HCT116 (cell line): ENCODE data around the gene HBG2. TPM values are rescaled to one million over a fixed set of nuclear protein-coding genes. Genes with fewer than 3 reads are reported as not detected.

Source experiments
- ATAC-seq: fragments of 200-7000 bp; cut with Tn5 transposase; 2 replicates; pipeline ENCODE4 v1.9.1; 2020; ENCODE audit warnings: mild to moderate bottlenecking, moderate library complexity
- BruUV-seq: library from RNA; stranded (reverse); fragments of 400-500 nt; replicated peaks from 2 replicates; lab custom pipeline; 2021; lab: Mats Ljungman, UMichigan
- CTCF ChIA-PET: fragments of 300-600 bp; sonication (Branson Sonifier 250); formaldehyde crosslinking; loops from one replicate; lab custom pipeline; 2021; ENCODE audit warnings: antibody characterized with exemption; lab: Charles Lee
- POLR2A ChIA-PET: fragments of 300-600, 350-600 bp; sonication (Branson Sonifier 250); formaldehyde crosslinking; loops from one replicate; lab custom pipeline; 2021; ENCODE audit warnings: antibody characterized with exemption; lab: Charles Lee
- RAD21 ChIA-PET, 2 experiments: fragments of 300-600 bp; sonication (Branson Sonifier 250); formaldehyde crosslinking; loops; one replicate each; lab custom pipeline; 2023; ENCODE audit warnings: low total read pairs in 2 of 2; ENCODE audit not compliant: uncharacterized antibody in 2 of 2, unreplicated experiment in 2 of 2, low non-redundant PET in 1 of 2; lab: Charles Lee
- DNase-seq: peaks from one replicate; pipeline ENCODE4 v3.0.0-alpha.2; 2010; ENCODE audit warnings: low read depth, low spot score
- H2AFZ ChIP-seq: fragments of 200-600 bp; shearing (Covaris generic), sonication (generic); 2 replicates; pipeline ENCODE4 v1.6.1; 2017; ENCODE audit warnings: low read depth, mixed run types, mixed read lengths, antibody characterized with exemption, low read length; ENCODE audit not compliant: poor library complexity, severe bottlenecking
- H3K27ac ChIP-seq: 2 replicates; pipeline ENCODE4 v1.5.1; 2012; ENCODE audit warnings: low read depth, low read length
- H3K27me3 ChIP-seq: fragments of 200-600 bp; sonication (generic); 2 replicates; pipeline ENCODE4 v1.6.1; 2016; ENCODE audit warnings: mixed run types, low read length, mixed read lengths; ENCODE audit not compliant: insufficient read depth
- H3K36me3 ChIP-seq, 2 experiments: fragments of 200-500 bp in 1 of 2; fragments of 200-600 bp in 1 of 2; sonication (Bioruptor generic) in 1 of 2; sonication (generic) in 1 of 2; 2 replicates each; pipeline versions ENCODE4 v1.5.1 to v1.6.1; 2014 to 2016; ENCODE audit warnings: low read length in 2 of 2, inconsistent platforms in 1 of 2, mixed read lengths in 1 of 2, mixed run types in 1 of 2; ENCODE audit not compliant: insufficient read depth in 2 of 2, control insufficient read depth in 1 of 2
- H3K4me1 ChIP-seq, 2 experiments: fragments of 200-600 bp in 1 of 2; sonication (generic) in 1 of 2; 2 replicates each; pipeline versions ENCODE4 v1.5.1 to v1.6.1; 2012 to 2017; ENCODE audit warnings: low read length in 2 of 2, inconsistent platforms in 1 of 2, mild to moderate bottlenecking in 1 of 2, mixed read lengths in 1 of 2, mixed run types in 1 of 2, moderate library complexity in 1 of 2; ENCODE audit not compliant: insufficient read depth in 2 of 2, control insufficient read depth in 1 of 2
- H3K4me2 ChIP-seq: fragments of 200-600 bp; sonication (generic); 2 replicates; pipeline ENCODE4 v1.6.1; 2017; ENCODE audit warnings: mixed run types, low read length, mixed read lengths
- H3K4me3 ChIP-seq, 2 experiments: fragments of 200-600 bp in 1 of 2; sonication (generic) in 1 of 2; replicated peaks in 1 of 2; 2 replicates each; pipeline ENCODE4 v1.5.1; 2011 to 2016; ENCODE audit warnings: low read length in 2 of 2, control low read depth in 1 of 2, low read depth in 1 of 2, mild to moderate bottlenecking in 1 of 2, mixed read lengths in 1 of 2, mixed run types in 1 of 2
- H3K79me2 ChIP-seq: fragments of 200-600 bp; sonication (generic); 2 replicates; pipeline ENCODE4 v1.6.1; 2017; ENCODE audit warnings: mild to moderate bottlenecking, mixed run types, low read length, moderate library complexity, mixed read lengths; ENCODE audit not compliant: insufficient read depth
- H3K9ac ChIP-seq: fragments of 200-600 bp; sonication (generic); 2 replicates; pipeline ENCODE4 v1.6.1; 2016; ENCODE audit warnings: low read length, mixed read lengths
- H3K9me2 ChIP-seq: fragments of 200-600 bp; sonication (generic), shearing (Covaris generic); 2 replicates; pipeline ENCODE4 v1.6.1; 2017; ENCODE audit warnings: mixed run types, mild to moderate bottlenecking, moderate library complexity; ENCODE audit not compliant: insufficient read depth
- H3K9me3 ChIP-seq, 2 experiments: fragments of 200-500 bp in 1 of 2; fragments of 200-600 bp in 1 of 2; sonication (Bioruptor generic) in 1 of 2; sonication (generic) in 1 of 2; 2 replicates each; pipeline ENCODE4 v1.6.1; 2014 to 2017; ENCODE audit warnings: low read length in 2 of 2, mixed read lengths in 2 of 2, inconsistent platforms in 1 of 2, low read depth in 1 of 2, mild to moderate bottlenecking in 1 of 2, mixed run types in 1 of 2, moderate library complexity in 1 of 2; ENCODE audit not compliant: control insufficient read depth in 1 of 2, insufficient read depth in 1 of 2
- H4K20me1 ChIP-seq: fragments of 200-600 bp; sonication (generic), shearing (Covaris generic); 2 replicates; pipeline ENCODE4 v1.6.1; 2017; ENCODE audit warnings: mixed run types, mild to moderate bottlenecking, moderate library complexity; ENCODE audit not compliant: insufficient read depth
- CBX3 ChIP-seq: IDR thresholded peaks from 2 replicates; pipeline ENCODE4 v1.6.1; 2012; ENCODE audit warnings: low read depth
- CTCF ChIP-seq, 3 experiments: fragments of 200-600 bp in 1 of 3; sonication (generic) in 1 of 3; IDR thresholded peaks in 2 of 3; conservative IDR thresholded peaks in 1 of 3; 2 replicates each; pipeline ENCODE4 v1.5.1; 2012 to 2017; ENCODE audit warnings: low read depth in 2 of 3, low read length in 2 of 3, antibody characterized with exemption in 1 of 3, borderline replicate concordance in 1 of 3, control low read depth in 1 of 3, mild to moderate bottlenecking in 1 of 3, mixed read lengths in 1 of 3, mixed run types in 1 of 3, moderate library complexity in 1 of 3; ENCODE audit not compliant: insufficient read depth in 1 of 3
- EGR1 ChIP-seq: IDR thresholded peaks from 2 replicates; pipeline ENCODE4 v1.6.1; 2012; ENCODE audit warnings: low read depth
- EZH2 ChIP-seq: fragments of 200-600 bp; sonication (generic); IDR thresholded peaks from 2 replicates; pipeline ENCODE4 v1.6.1; 2017; ENCODE audit warnings: antibody characterized with exemption, mixed run types
- EZH2phosphoT487 ChIP-seq: fragments of 200-600 bp; IDR thresholded peaks from 2 replicates; pipeline ENCODE4 v1.6.1; 2018; ENCODE audit warnings: antibody characterized with exemption, borderline replicate concordance
- FOSL1 ChIP-seq: IDR thresholded peaks from 2 replicates; pipeline ENCODE4 v1.6.1; 2012; ENCODE audit warnings: low read depth
- POLR2AphosphoS5 ChIP-seq: IDR thresholded peaks from 2 replicates; pipeline ENCODE4 v1.6.1; 2011; ENCODE audit warnings: mild to moderate bottlenecking, low read depth, low read length, moderate library complexity
- RAD21 ChIP-seq: IDR thresholded peaks from 2 replicates; pipeline ENCODE4 v1.6.1; 2012; ENCODE audit warnings: low read depth, mild to moderate bottlenecking
- SIN3A ChIP-seq: IDR thresholded peaks from 2 replicates; pipeline ENCODE4 v1.6.1; 2012; ENCODE audit warnings: low read depth
- YY1 ChIP-seq: IDR thresholded peaks from 2 replicates; pipeline ENCODE4 v1.6.1; 2011; ENCODE audit warnings: low read length, low read depth, moderate library complexity, mild to moderate bottlenecking; ENCODE audit not compliant: insufficient replicate concordance; ENCODE audit errors: extremely low read depth
- ZFX ChIP-seq: fragments of 450-650 bp; IDR thresholded peaks from 2 replicates; pipeline ENCODE4 v1.6.1; 2017
- intact Hi-C: fragments of 100-400 bp; cut with micrococcal nuclease; formaldehyde crosslinking; loops from 2 replicates; pipeline ENCODE4 v1.10.0; 2022
- total RNA-seq: library from RNA; stranded (reverse); gene quantifications from one replicate; pipeline ENCODE4 v1.2.1, GENCODE V29; 2021; ENCODE audit not compliant: unreplicated experiment

The HBG2 gene
- total RNA-seq, 1 experiment from 2014 or later: 48.1 TPM

GRCh38 chr11:5243816-5244180 lies 10.8 kb downstream of the HBG2 start:
- Histone ChIP-seq H3K4me2 (no peak overlapping the region), H4K20me1 (no peaks in the 10 kb centered on the region), H3K9me3 (no peaks in the 10 kb centered on the region), H3K4me3 (no peak overlapping the region), H3K36me3 (no peaks in the 10 kb centered on the region), H3K27me3 (peaks cover 81% of the 10 kb centered on the region), H3K9ac (no peak overlapping the region), H2AFZ (no peak overlapping the region), H3K4me1 (no peaks in the 10 kb centered on the region), H3K27ac (no peak overlapping the region), H3K79me2 (no peaks in the 10 kb centered on the region), H3K9me2 (no peaks in the 10 kb centered on the region)
- ATAC-seq (no peak), DNase-seq (no peak)
- ChIA-PET POLR2A (no interaction called here), RAD21 (no interaction called here), CTCF (no interaction called here)
- no peak for TF ChIP-seq CTCF (IDR thresholded peaks at IDR 0.05 in 2 of 3, conservative IDR thresholded peaks at IDR 0.05 in 1 of 3; ENCODE audit: borderline replicate concordance in 1 of 3, insufficient read depth in 1 of 3, low read depth in 2 of 3, low read length in 2 of 3)
- TF ChIP-seq CBX3: no peak
- no peak for TF ChIP-seq SIN3A
- BruUV-seq: no TSS peak
- intact Hi-C loops: no loop called here

GRCh38 chr11:5242933-5243815 lies 11.4 kb downstream of the HBG2 start:
- Histone ChIP-seq H3K9ac (no peak overlapping the region), H2AFZ (no peak overlapping the region), H3K4me2 (no peak overlapping the region), H3K27me3 (peaks cover 87% of the 10 kb centered on the region), H3K4me1 (no peaks in the 10 kb centered on the region), H3K79me2 (no peaks in the 10 kb centered on the region), H3K4me3 (no peak overlapping the region), H3K9me3 (no peaks in the 10 kb centered on the region), H3K36me3 (no peaks in the 10 kb centered on the region), H4K20me1 (no peaks in the 10 kb centered on the region), H3K27ac (no peak overlapping the region), H3K9me2 (no peaks in the 10 kb centered on the region)
- TF ChIP-seq EZH2 (no peak), EGR1 (no peak), FOSL1 (no peak), ZFX (no peak), RAD21 (no peak), EZH2phosphoT487 (no peak), POLR2AphosphoS5 (no peak), YY1 (no peak)
- intact Hi-C loops: no loop called here
- ChIA-PET RAD21 (no interaction called here), CTCF (no interaction called here), POLR2A (no interaction called here)
- DNase-seq: no peak
- no TSS peak for BruUV-seq
- ATAC-seq: no peak
